ENCODE results near the gene SETD3.

SETD3 gene

DNA sequence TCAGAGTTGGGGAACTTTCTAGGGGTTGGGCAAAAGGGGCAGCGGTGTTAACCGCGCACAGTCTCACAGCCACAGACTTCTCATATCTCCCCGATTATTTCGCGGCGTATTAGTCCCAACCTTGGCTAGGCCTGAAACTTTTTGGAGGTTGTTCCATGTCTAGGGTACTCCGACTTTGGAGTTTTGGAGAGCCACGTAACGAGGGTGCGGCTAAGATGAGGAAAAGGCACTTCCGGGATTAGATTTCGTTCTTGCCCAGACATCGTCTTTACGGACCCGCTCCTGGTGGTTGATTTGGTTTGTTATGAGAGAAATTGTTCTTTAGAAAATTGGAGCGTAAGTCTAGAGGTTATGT lies 1.1 kb upstream of the SETD3 start:
- DNase-seq, result no peak

DNA sequence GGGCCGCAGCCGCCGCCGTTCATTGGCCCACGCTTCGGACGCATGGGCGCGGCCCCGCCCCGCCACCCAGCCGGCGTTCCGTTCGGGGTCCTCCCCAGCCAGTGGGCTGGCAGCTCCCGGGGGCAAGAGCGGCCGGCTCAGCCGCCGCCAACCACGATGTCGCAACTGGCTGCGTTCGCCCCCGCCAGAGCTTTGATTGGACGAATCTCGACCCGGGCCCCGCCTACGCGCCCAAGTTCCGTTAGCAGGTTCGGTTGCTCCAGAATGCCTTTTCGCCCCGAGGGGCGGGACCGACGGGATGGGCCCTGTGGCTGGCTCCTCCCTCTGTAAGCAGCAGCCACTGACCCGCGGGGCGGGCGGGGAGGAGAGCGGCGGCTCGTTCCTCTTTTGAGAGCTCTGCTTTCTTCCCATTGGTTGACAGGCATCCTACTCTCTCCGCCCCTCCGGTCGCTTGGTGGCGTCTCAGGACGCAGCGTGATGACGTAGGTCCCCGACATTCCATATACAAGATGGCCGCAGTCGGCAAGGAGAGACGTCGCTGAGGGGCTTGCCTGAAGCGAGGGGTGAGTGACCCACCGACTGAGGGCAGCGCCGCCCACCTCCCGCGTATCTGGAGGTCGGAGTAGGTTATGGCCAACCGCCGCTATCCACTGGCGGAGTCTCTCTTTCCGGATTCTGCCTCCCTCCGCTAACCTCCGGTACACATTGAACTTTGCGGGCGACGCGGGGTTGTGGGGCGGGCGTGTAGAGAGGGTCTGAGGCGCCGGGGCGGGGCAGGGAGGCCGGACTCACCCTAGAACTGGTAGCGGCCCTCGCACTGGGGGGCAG lies 472 bp upstream of the SETD3 start, which contains the start of gene CCNK:
CCNK (plus strand) TSS at position 493 of the 828 bp plus-strand sequence. CDS start 11,269 bp downstream, outside the sequence.
- peak; percentile 100 for DNase-seq

DNA sequence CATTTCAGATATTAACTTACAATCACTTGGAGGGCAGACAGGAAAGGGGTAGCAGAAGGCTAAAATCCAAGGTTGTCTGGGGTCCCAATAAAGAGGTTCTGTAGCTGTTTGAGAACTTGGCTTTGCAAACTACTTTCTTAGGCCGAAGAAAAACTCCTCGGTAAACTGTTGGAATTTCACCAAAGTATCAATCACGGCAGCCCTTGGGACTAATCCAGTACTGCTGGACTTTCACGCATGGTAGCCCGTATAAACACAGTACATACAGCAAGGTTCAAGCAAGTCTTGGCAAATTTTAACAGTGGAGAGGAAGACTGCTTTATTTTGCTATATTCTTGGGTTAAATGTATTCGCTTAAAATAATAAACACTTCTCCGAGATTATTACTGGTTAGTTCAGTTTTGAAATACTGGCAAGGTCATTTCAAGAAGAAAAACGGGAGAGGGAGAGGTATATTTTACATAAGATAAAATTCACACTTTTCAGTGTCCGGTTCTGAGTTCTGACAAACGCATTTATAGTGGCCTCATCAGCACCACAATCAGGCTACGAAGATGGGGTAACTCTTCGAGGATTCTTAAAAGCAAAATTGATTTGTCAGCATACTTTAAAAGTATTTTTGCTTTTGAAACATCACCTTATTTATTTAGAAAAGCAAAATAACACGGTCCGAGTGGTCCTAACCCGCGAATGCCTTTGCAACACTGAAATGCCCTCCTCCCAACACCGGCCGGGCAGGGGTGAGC lies 1.3 kb downstream of the SETD3 start:
- no peak for DNase-seq

DNA sequence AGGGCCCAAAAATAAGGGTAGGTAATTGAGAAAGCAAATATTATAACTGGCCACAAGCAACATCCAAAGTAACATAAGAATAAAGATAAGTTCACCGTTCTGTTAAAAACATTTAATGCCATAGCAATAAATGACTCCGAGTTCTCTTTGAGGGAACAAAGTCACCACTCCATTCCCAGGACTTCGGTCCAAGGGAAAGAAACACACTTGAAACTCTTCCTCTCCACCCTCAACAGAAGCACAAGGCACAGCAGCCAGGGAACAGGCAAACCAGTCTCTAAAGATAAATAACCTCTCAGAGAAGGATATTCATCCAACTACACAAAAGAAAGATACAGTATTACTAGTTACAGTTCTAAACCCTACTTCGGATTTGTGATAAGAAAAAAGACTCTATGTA lies 2.5 kb downstream of the SETD3 start:
- DNase-seq, result no peak

DNA sequence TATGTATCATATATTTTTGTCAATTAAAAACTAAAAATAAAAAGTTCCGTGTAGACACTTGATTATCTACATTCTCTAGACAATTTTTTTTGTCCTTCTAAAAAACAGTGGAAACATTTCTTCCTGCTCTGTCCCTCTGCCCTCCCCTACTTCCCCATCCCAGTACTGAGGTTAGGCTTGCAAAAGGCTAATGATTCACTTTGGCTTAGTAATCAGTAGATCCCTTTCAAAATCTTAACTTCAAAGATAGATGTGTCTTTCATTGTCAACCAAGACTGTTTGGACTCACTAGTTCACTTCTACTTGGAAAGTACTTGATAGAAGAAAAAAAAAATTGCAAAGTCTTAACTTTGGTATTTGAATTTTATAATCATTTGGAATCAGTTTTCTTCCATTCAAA lies 3.8 kb downstream of the SETD3 start:
- no peak for DNase-seq

DNA sequence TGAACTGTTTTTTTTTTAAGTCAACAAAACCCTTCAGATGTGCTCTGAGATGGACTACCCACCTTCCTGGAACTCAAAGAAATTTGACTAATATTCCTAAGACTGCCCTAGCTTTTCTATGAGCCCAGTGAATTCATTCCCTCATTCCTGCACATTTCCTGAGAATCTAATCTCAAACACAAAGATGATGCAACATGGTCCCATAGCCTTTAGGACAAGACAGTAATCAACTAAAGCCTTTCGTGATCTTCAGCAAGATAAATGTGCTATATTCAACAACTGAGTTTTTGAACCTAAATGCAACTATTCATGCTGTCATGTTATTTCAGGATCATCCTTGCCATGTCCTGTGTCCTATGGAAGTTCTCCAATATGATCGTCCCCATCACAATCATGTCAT lies 5.0 kb downstream of the SETD3 start:
- DNase-seq, result no peak

DNA sequence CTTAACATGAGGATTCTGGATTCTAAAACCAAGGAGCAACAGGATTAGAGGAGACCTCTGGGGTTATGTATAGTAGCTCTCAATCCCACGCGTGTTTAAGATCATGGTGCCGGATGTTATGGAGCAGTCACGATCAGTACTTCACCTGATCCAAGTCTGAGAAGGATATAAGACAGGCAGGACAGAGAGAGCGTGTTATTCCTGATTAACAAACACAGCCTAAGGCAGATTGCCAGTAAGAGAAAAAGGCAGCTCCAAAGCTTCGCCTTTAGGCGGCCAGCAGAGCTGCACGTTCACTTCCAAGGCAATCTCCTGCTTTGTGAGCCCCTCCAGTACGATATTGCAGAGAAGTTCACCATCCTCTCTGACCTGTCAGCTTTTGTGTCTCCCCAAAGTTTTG lies 5.5 kb downstream of the SETD3 start:
- DNase-seq, result no peak

DNA sequence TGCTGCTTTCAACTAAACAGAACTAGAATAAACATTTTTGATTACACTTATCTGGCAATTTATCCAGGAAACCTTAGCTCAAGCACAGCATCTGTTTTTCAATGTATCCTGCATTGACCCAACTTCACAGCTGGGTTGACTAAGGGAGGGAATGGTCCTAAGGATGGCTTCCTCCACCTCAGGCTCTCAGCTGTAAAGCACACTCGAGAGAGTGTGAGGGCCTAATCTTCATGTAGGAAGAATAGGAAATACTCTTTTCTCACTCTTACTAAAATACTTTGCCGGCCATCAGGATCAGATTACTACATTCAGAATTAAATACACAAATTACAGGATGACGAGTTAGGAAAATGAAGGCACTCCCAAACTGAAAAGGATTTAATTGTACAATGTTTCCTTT lies 7.2 kb downstream of the SETD3 start:
- no peak for DNase-seq

DNA sequence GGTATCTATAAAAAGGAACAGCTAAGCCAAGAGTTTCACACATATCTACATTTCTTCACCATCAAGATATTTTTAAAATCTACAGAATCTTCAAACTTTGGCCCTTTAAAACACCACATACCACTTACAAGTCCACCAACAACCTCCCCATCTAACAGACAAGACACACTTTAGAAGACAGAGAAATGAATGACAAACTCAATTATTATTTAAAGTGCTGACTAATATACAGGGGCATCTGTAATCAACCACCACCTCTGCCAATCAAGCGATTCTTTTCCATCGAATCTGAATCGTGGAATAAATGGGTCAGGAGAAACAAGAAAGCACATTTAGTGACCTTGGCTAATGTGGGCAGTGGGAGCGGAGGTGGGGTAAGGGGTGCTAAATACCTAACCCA lies 7.7 kb downstream of the SETD3 start:
- DNase-seq, result no peak

DNA sequence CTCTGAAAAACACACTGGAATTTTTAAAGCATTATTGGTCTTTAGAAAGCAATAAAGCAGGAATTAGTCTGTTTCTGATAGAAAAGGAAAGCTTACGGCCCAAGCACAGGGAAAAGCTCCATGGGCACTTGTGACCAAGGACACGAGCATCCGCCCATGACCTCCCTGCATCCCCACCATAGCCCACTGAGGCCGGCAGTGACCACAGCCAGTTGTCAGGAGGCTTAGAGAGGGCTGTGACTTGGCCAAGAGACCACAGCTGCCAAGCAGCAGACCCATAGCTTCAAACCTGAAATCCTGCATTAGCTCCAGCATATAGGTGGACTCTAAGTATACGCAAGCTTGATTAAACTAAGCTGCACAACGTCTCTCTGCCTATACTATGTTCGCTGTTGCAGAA lies 8.9 kb downstream of the SETD3 start:
- DNase-seq, result no peak

DNA sequence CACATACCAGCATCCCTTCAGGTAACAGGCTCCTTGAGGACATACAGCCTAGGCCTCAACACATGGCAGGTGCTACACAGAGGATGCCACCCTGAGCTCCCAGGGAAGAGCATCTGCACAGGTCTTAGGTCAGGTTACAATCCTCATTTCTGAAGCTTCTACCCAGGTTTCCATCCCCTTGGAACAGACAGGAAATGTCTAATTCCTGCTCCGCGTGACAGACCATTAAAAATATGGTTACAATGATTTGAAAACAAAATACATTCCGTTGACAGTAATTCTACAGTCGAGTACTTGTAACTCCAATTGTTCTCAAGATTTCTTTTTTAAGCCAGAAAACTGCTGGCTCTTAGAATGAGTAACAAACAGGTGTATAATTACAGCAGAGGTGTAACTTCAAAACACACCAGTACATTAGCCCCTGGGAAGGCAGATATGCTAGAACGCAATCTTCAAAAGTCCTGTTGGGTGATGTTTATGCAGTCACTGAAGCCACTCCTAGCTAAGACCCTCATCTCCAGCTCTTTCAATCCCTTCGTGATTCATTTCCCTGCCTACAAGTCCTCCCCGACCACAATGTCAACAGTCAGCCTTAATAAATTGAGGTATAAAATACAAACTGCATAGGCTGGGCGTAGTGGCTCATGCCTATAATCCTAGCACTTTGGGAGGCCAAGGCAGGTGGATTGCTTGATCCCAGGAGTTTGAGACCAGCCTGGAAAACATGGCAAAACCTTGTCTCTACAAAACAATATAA lies 11.6 kb downstream of the SETD3 start:
- DNase-seq, result no peak

DNA sequence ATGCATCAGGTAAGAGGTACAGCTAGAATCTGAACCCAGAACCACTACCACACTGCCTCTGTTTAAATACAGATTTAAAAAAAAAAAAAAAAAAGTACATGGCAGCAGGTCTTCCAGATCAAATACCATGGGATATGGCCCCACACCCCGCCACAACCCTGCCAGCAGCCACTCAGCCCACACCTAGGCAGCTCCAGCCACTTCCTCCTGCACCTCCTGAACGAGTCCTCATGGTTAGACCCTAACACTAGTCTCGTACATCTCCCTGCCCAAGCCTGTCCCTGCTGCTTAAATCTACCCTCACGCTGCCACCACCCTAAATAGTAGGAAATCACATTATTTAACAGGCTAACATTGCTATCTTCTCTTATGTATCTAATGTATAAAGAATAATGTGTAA lies 12.6 kb downstream of the SETD3 start:
- DNase-seq, result no peak

DNA sequence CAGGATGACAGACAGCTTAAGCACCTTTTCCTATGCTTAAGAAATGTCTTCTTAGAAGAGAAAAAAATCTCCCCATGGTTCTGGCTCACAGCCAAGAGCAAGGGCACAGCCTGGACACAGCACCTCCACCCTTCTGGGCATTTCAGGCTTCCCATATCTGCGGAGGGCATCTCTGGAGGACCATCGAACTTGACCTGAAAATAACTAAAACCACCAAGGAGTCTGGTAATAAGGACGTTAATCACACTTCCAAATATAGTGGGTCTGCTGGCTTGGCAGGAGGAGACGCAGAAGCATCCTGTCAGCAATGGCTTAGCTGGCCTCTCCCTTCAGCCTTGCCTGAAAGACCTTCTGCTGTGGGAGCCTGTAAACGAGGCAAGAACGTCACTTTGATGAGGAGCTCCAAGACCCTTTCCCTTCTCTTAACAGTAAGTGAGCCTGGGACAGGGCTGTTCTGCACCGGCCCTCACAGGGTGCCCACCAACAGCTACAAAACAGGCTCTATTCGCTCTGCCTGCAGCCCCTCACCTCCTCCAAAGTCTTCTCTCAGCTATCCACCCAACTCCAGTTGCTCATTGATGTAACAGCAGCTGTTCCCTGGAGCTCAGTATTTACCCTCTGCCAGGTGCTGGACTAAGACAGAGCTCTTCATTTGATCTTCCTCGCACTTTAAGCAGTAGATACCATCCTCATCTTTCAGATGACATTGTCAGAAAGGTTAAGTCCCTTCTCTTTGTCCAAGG lies 13.2 kb downstream of the SETD3 start:
- no peak for DNase-seq

DNA sequence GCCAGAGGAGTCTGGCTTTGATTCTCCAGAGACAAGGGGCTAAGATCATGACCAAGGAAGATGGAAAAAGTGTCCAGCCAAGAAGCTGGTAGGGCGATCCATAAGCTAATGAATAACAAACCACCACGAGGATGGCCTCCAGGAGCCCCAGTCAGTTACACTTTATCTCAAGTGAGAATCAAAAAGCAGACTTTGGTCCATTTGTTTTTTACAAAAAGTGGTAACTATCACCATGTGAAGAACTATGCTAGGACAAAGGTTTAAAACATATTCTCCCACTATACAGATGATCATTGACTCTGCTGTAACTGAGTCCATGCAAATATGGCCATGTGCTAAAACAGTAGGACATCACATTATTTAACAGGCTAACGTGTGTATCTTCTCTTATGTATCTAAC lies 13.9 kb downstream of the SETD3 start:
- DNase-seq, result no peak

DNA sequence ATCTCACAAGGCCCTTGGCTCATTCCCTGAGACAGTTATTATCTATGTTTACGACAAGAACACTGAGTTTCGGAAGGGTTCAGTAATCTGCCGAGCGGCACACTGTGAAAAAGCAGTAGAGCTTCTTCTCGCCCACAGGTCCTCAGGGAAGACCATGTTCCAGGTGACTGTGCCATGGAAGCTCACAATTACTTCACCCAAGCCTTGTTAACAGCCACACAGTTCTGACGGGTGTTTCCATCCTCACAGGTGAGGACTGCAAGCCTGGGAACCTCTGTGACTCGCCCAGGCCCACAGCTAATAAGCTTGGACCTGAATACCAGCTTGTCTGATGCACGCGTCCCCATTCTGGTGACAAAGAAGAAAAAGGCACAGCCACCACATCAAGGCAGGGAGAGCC lies 15.4 kb downstream of the SETD3 start:
- no peak for DNase-seq

DNA sequence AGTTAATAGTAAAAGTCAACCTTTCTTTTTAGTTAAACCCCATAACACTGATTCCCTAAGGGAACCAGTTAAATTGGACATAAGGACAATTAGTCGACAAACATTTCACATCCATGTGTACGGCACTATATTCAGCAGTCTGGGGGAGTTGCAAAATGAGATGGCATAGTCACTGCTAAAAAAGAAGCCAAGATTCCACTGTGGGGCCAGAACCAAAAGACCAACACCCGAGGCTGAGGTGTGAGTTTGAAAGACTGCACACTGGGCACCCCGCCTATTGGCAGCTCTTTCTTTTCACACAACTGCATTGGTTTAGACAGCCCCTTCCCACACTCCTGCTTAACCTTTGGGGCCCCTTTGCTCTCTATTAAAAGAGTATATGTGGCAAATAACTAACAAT lies 16.7 kb downstream of the SETD3 start:
- no peak for DNase-seq

DNA sequence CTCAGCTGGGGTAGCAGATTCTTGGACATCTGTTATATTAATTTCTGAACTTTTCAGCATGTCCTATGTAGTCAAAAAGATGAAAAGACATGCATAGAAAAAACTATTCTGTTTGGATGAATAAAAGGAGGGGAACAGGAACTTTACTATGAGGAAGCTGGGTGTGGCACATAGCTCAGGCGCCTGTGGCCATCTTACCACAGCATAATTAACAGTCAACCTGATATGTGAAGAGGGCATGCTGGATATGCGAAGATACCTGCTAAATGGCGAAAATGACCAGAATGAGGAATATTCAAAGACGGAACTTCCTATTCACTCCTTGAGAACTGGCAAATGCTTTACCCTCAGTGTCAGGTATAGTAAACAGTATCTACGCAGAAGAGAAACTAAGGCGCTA lies 18.4 kb downstream of the SETD3 start:
- no peak for DNase-seq

DNA sequence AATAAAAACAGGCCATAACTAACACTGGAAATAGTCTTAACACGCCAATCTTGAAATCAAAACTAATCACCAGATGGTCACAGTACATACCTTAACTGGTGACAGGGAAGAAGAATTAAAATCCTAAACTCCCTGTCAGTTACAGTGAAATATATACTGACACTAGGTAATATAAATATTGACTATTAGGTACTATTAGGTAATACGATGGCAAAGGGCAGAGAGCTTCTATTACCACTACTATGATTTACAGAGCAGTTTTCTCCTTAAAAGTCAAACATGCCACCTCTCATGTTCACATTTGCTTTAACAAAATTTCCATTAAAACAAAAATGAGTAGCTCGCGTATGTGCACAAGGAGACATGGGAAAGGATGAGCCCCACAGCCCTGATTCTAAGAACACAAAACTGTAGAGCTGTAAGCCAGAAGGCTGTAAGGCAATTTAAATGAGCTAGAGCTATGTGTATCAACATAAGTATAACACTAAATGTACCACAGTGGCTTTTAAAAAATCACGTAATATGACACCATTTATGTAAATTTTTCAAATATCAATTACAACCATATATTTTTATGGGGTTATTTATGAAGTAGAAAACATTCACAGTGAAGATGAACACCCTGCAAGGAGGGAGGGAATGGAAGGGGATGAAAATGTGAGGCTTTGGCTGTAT lies 19.1 kb downstream of the SETD3 start:
- DNase-seq, result no peak

DNA sequence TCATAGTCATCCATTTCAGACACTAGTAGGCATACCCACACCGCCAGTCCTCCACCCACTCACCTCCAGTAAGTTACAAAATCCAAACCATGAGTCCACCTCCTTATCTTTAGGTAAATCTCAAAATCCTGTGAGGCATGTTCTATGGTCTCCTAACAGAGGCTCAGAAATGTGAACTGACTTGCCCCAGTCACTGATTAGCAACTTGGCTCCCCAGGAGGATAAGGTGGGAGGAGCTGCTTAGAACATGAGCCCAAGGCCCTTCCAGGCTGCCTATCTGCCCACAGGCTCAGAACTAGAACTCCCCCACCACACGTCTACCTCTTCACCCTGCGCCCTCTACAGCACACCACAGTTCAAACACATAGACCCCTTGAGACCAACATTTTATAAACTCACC lies 19.9 kb downstream of the SETD3 start:
- DNase-seq, result no peak

DNA sequence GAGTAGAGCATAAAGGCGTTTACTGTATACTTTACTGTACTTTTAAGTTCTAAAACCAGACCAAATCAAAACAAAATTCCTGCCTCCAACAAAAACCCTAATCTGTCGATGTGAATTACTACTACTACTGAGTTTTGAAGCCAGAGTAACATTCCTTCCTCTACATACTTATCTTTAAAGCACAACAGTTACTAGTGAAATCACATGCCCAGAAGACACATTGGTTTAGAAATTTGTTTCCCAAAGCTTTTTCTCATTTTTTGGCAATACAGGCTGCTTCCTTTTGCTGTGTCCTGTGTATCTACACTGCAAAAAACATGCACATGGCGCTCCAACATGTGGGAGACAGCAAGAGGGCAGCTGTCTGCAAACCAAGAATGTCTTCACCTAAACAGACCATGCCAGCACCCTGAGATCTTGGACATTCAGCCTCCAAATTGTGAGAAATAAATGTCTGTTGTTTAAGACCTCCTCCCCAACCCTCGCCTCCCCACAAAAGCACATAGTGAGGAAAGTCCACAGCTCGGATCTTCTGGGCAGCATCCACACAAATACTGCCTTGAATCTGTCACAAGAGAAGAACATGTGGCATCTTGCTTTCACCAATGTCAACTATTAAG lies 21.1 kb downstream of the SETD3 start:
- DNase-seq, result no peak

DNA sequence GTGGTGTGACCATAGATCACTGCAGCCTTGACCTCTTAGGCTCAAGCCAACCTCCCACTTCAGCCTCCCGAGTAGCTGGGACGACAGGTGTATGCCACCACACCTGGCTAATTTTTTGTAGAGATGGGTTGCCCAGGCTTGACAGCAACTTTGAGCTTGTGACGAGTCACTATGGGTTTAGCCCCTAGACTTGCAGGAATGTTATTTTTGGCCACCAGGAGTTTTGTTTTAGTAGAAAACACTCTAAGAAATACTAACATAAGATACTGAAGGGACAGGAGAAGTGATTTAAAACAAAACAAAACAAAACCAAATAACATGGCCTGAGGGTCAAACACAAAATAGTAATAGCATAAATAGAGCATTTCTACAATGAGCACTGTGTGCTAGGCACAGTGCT lies 26.4 kb downstream of the SETD3 start:
- DNase-seq, result no peak

DNA sequence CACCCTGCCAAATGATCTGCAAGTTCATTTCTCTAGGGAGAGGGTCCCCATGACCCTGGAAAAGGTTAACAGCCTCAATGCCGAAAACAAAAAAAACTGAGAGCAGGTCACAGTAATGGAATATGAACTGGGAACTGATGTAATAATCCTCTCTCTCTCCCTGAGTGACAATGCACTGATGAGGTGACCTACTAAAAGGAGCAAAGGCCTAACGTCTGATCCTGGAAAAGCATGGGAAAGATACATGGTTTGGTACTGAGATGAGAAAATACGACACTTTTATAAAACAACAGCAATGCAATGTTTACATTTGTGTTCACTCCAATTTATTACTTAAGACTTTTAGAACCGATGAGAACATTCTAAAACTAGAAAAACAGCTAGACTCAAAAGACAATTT lies 27.7 kb downstream of the SETD3 start:
- DNase-seq, result no peak
